ENCODE results near the gene CUX1.
A peak's percentile ranks its signal among the peaks of the same experiment; 100 is the strongest.
"Not testable (repeated sequence)": the region's sequence is repeated elsewhere in the genome, so short reads cannot be mapped to it uniquely, and the experiment has no call there.

The CUX1 gene

GRCh38 chr7:102302025-102302424, 484.6 kb downstream of the CUX1 start:
- no peak for DNase-seq

GRCh38 chr7:102303669-102304422, 486.4 kb downstream of the CUX1 start:
- no peak for DNase-seq

GRCh38 chr7:102304668-102305067, 487.2 kb downstream of the CUX1 start:
- no peak for DNase-seq

GRCh38 chr7:102305414-102306268, 488.2 kb downstream of the CUX1 start:
- DNase-seq = no peak

GRCh38 chr7:102306916-102307677, 489.7 kb downstream of the CUX1 start:
- peak; percentile 77 for DNase-seq

- DNase-seq = no peak
Measured at GRCh38 chr7:102310414-102310815, 493.0 kb downstream of the CUX1 start.

GRCh38 chr7:102312317-102312716, 494.9 kb downstream of the CUX1 start:
- DNase-seq = no peak

- DNase-seq = no peak
Measured at GRCh38 chr7:102313997-102314780, 496.8 kb downstream of the CUX1 start.

- DNase-seq = no peak
Measured at GRCh38 chr7:102317231-102318059, 500.0 kb downstream of the CUX1 start.

GRCh38 chr7:102318482-102318971, 501.1 kb downstream of the CUX1 start:
- DNase-seq = no peak

GRCh38 chr7:102319671-102320070, 502.2 kb downstream of the CUX1 start:
- no peak for DNase-seq

GRCh38 chr7:102320181-102320580, 502.8 kb downstream of the CUX1 start:
- DNase-seq = no peak

- DNase-seq = no peak
Measured at GRCh38 chr7:102320601-102321350, 503.4 kb downstream of the CUX1 start.

GRCh38 chr7:102321351-102322201, 504.1 kb downstream of the CUX1 start:
- peak; percentile 10 for DNase-seq

GRCh38 chr7:102322202-102322715, 504.8 kb downstream of the CUX1 start:
- no peak for DNase-seq

- no peak for DNase-seq
Measured at GRCh38 chr7:102323914-102324195, 506.4 kb downstream of the CUX1 start.

- not testable (repeated sequence) for DNase-seq
Measured at GRCh38 chr7:102325106-102325505, 507.7 kb downstream of the CUX1 start.

- DNase-seq = no peak
Measured at GRCh38 chr7:102326157-102326889, 508.9 kb downstream of the CUX1 start.

- not testable (repeated sequence) for DNase-seq
Measured at GRCh38 chr7:102327183-102327582, 509.8 kb downstream of the CUX1 start.

Data from activated CD4-positive, alpha-beta T cell treated with anti-CD3 and anti-CD28 coated beads, Interleukin-10, Interleukin-2, amounts not matched to agents 100 ng/mL and 50 ng/mL, durations not matched to agents 16 hours and 8 hours (primary cell).